Motor neuron (in vitro differentiated cells): Measurements from ENCODE around the gene HSPA1B. TPM values are rescaled to one million over a fixed set of nuclear protein-coding genes. Genes with fewer than 3 reads are reported as not detected.
"Not testable (repeated sequence)": the region's sequence is repeated elsewhere in the genome, so short reads cannot be mapped to it uniquely, and the experiment has no call there.

Experiments used
- ATAC-seq, 8 experiments: fragments of 200-7000 bp; cut with Tn5 transposase; replicated peaks in 6 of 8; 2 replicates each; pipeline ENCODE4 v1.8.0; 2021; ENCODE audit warnings: mild to moderate bottlenecking in 8 of 8, moderate library complexity in 8 of 8
- H3K27ac ChIP-seq, 2 donors: fragments of 250-450 bp; sonication (Bioruptor Pico); 2 replicates each; pipeline ENCODE4 v1.9.0; 2021; ENCODE audit warnings: antibody characterized with exemption in 2 of 2, mild to moderate bottlenecking in 2 of 2, moderate library complexity in 1 of 2
- H3K4me1 ChIP-seq, 2 donors: fragments of 250-450 bp; sonication (Bioruptor Pico); replicated peaks in 1 of 2; 2 replicates each; pipeline ENCODE4 v1.6.1; 2021; ENCODE audit warnings: antibody characterized with exemption in 2 of 2, mild to moderate bottlenecking in 2 of 2, moderate library complexity in 1 of 2
- H3K4me3 ChIP-seq, 5 donors: fragments of 250-450 bp; sonication (Bioruptor Pico); 2 replicates each; pipeline ENCODE4 v1.9.0; 2021; ENCODE audit warnings: antibody characterized with exemption in 5 of 5, mild to moderate bottlenecking in 5 of 5, moderate library complexity in 4 of 5
- WGBS, 10 experiments: fragments of 450-650 bp; shearing (Covaris generic); methylation state at CpG; one replicate each; pipeline ENCODE4 v1.0.0; 2022; 5-methylcytosine and 5-hydroxymethylcytosine counted together
- in situ Hi-C, 9 experiments: fragments of 400-800 bp; cut with MboI; loops; one replicate each; pipeline ENCODE4 v1.15.0; 2021; ENCODE audit warnings: low sequenced_read_pairs in 9 of 9, low pct_unique_long_range_greater_than_20kb in 2 of 9; ENCODE audit not compliant: unreplicated experiment in 9 of 9
- total RNA-seq, 8 experiments: library from RNA; unstranded; fragments of 300-600 nt; gene quantifications; 2 replicates each; pipeline versions ENCODE4 v1.2.3 to v1.2.4, GENCODE V29; 2022

The HSPA1B gene
- total RNA-seq, 8 experiments from 2014 or later = 68.6 to 489 (median 130) TPM

GRCh38 chr6:31836474-31837368 lies 9.2 kb downstream of the HSPA1B start:
- Histone ChIP-seq H3K4me1 (peaks cover 23 to 25% of the 10 kb centered on the region in 2 donors), H3K4me3 (peak overlapping the region; percentile 70 to 94 (median 78)), H3K27ac (peak overlapping the region in 1 of 2 donors; percentile 40)
- in situ Hi-C loops = loop anchor here in 1 of 9 experiments (25.0 kb wide), 1 partner anchor 174 kb away; the partner anchor contains the start of genes APOM, BAG6, C6orf47 and CSNK2B
- 0 to 55% (median 20%) methylated on average over 1 to 11 of the region's 12 CpGs; no CpG with 5 or more reads in 1 of the 10 experiments for WGBS, 10 experiments
- ATAC-seq = peak in 1 of 8 experiments; percentile 0

GRCh38 chr6:31837369-31838113 lies 10.0 kb downstream of the HSPA1B start:
- H3K4me3 ChIP-seq = peak overlapping the region in 1 of 5 donors; percentile 3
- no peak for ATAC-seq
- in situ Hi-C loops = loop anchor here in 1 of 9 experiments (25.0 kb wide), 1 partner anchor 175 kb away; the partner anchor contains the start of genes APOM, BAG6, C6orf47 and CSNK2B
- 0 to 80% (median 53%) methylated on average over 1 of the region's 1 CpG; no CpG with 5 or more reads in 6 of the 10 experiments for WGBS, 10 experiments
- H3K4me1 ChIP-seq = peaks cover 23 to 25% of the 10 kb centered on the region in 2 donors
- no peak overlapping the region for H3K27ac ChIP-seq

GRCh38 chr6:31838114-31838553 lies 10.6 kb downstream of the HSPA1B start:
- H3K4me3 ChIP-seq, ATAC-seq, H3K27ac ChIP-seq: not testable (repeated sequence)
- 62 to 100% (median 94%) methylated on average over 1 to 6 of the region's 9 CpGs; no CpG with 5 or more reads in 2 of the 10 experiments for whole genome bisulfite sequencing, 10 experiments
- in situ Hi-C loops = loop anchor here in 1 of 9 experiments (25.0 kb wide), 1 partner anchor 176 kb away; the partner anchor contains the start of genes APOM, BAG6, C6orf47 and CSNK2B
- peaks cover 23 to 25% of the 10 kb centered on the region in 2 donors for H3K4me1 ChIP-seq

- H3K4me1 ChIP-seq = peaks cover 20 to 25% of the 10 kb centered on the region in 2 donors
- in situ Hi-C loops = loop anchor here in 1 of 9 experiments (25.0 kb wide), 1 partner anchor 177 kb away; the partner anchor contains the start of genes APOM, BAG6, C6orf47 and CSNK2B
- no peak overlapping the region for H3K4me3 ChIP-seq
- ATAC-seq = no peak
- no peak overlapping the region for H3K27ac ChIP-seq
- WGBS, 10 experiments = 67 to 100% (median 100%) methylated on average over 1 of the region's 3 CpGs; no CpG with 5 or more reads in 5 of the 10 experiments
Measured at GRCh38 chr6:31838968-31839367, 11.4 kb downstream of the HSPA1B start.

- peaks cover 17 to 25% of the 10 kb centered on the region in 2 donors for H3K4me1 ChIP-seq
- WGBS, 10 experiments = 73 to 100% (median 90%) methylated on average over 1 to 8 of the region's 8 CpGs; no CpG with 5 or more reads in 1 of the 10 experiments
- ATAC-seq, H3K4me3 ChIP-seq, H3K27ac ChIP-seq: not testable (repeated sequence)
- in situ Hi-C loops = loop anchor here in 1 of 9 experiments (25.0 kb wide), 1 partner anchor 177 kb away; the partner anchor contains the start of genes APOM, BAG6, C6orf47 and CSNK2B
Measured at GRCh38 chr6:31839779-31840126, 12.2 kb downstream of the HSPA1B start.

DNA sequence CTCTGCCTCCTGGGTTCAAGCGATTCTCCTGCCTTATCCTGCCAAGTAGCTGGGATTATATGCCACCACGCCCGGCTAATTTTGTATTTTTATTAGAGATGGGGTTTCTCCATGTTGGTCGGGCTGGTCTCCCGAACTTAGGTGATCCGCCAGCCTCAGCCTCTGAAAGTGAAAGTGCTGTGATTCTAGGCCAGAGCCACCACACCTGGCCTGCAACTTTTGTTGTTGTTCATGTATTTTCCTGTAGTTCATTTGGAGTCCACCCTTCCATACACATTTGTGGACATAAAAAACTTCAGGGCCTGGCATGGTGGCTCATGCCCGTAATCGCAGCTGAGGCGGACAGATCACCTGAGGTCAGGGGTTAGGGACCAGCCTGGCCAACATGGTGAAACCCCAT lies 14.5 kb downstream of the HSPA1B start:
- no peak overlapping the region for H3K4me3 ChIP-seq
- in situ Hi-C loops = loop anchor here in 1 of 9 experiments (25.0 kb wide), 1 partner anchor 180 kb away; the partner anchor contains the start of genes APOM, BAG6, C6orf47 and CSNK2B
- no peak overlapping the region for H3K27ac ChIP-seq
- no peak for ATAC-seq
- H3K4me1 ChIP-seq = peaks cover 6 to 13% of the 10 kb centered on the region in 2 donors
- 80 to 100% (median 98%) methylated on average over 1 to 8 of the region's 9 CpGs; no CpG with 5 or more reads in 3 of the 10 experiments for WGBS, 10 experiments

DNA sequence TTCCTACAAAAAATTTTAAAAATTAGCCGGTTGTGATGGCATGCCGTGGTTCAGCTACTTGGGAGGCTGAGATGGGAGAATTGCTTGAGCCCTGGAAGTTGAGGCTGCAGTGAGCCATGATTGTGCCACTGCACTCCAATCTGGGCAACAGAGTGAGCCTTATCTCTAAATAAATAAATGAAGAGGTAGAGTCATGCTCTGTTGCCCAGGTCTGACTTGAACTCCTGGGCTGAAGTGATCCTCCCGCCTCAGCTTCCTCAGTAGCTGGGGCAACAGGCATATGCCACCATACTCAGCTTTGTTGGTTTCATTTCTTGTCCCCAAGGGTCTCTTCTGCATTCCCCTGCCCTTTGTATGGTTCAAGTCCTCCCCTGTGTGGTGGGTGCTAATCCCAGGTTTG lies 17.0 kb downstream of the HSPA1B start:
- ATAC-seq = peak in 1 of 8 experiments; percentile 6
- no peak overlapping the region for H3K4me3 ChIP-seq
- H3K4me1 ChIP-seq = no peaks in the 10 kb centered on the region
- H3K27ac ChIP-seq = no peak overlapping the region
- 70 to 100% (median 100%) methylated on average over 1 to 3 of the region's 3 CpGs; no CpG with 5 or more reads in 5 of the 10 experiments for WGBS, 10 experiments
- in situ Hi-C loops = loop anchor here in 1 of 9 experiments (25.0 kb wide), 1 partner anchor 182 kb away; the partner anchor contains the start of genes APOM, BAG6, C6orf47 and CSNK2B

DNA sequence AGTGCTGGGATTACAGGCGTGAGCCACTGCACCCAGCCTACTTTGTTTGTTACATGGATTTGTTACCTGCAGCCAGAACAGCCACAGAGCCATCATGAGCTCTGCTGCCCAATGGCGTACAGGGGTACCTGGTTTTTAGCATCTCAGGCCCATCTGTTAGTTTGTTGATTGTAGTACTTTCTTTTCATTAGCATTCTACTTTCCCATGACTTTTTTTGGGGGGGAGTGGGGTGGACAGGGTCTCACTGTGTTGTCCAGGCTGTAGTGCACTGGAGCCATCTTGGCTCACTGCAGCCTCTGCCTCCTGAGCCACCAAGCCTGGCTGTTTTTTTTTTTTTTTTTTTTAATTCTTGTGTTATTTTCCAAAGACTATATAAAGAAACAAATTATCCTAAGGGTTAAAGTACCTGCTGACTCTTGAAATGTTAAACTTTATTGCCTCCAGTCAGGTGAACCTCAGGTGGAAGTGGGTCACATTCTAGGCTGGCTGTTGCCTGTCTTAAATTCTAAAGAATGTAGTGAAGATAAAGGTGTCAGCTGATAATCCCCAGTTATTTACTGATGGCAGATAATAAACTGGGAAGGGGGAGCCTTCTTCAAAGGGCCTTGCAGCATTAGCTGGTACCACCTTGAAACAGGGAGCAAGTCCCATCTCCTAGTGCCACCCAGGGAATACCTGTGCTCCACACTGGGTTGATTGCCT lies 19.9 kb downstream of the HSPA1B start:
- H3K4me1 ChIP-seq = no peaks in the 10 kb centered on the region
- ATAC-seq = no peak
- in situ Hi-C loops = loop anchor here in 1 of 9 experiments (25.0 kb wide), 1 partner anchor 185 kb away; the partner anchor contains the start of genes APOM, BAG6, C6orf47 and CSNK2B
- no peak overlapping the region for H3K27ac ChIP-seq
- no peak overlapping the region for H3K4me3 ChIP-seq
- 88 to 100% (median 90%) methylated on average over 1 to 2 of the region's 2 CpGs; no CpG with 5 or more reads in 5 of the 10 experiments for WGBS, 10 experiments

DNA sequence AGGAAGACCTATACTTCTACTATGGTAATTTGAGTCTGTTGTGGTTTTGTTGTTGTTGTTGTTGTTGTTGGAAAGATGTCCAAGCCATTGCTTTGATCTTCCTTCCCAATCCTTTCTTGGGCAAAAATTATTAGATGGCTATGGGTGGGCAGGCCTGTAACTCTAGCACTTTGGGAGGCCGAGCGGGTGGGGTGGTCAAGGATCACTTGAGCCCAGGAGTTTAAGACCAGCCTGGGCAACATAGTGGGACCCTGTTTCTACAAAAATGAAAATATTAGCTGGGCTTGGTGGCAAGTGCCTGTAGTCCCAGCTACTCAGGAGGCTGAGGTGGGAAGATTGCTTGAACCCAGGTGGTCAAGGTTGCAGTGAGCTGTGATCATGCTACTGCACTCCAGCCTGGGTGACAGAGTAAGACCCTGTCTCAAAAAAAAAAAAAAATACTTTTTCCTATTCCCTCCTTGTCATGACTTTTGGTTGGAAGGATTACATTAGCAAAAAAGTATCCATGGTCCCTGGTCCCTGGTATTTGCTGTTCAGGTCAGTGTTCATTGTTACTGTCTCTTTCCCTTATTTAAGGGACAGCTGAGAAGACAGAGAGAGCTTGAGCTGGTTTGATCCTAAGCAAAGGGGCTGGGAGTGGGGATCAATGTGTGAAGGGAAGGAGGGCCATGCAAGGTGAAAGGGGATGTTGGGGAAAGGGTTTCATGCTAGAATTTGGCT lies 23.4 kb downstream of the HSPA1B start:
- WGBS, 10 experiments = 75 to 100% (median 100%) methylated on average over 1 to 2 of the region's 2 CpGs; no CpG with 5 or more reads in 5 of the 10 experiments
- no peak overlapping the region for H3K4me3 ChIP-seq
- H3K4me1 ChIP-seq = no peaks in the 10 kb centered on the region
- peak in 1 of 8 experiments; percentile 6 for ATAC-seq
- no peak overlapping the region for H3K27ac ChIP-seq
- in situ Hi-C loops = no loop called here

DNA sequence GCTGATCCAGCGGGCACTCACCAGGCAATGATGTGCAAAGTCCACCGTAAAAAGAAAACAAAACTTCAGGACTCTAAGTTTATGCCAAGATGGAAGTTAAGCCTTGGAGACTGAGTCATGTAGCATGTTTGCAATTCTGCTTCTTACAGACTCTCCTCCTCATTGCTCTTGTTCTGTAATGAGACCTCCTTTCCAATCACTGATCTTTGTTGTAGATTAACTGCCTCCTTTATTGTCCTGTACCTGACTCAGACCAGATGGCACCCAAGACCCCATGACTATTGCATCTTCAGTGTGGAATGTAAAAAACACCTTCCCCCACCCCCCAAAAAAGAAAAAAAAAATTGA lies 23.9 kb downstream of the HSPA1B start:
- WGBS, 10 experiments = 20 to 93% (median 56%) methylated on average over 1 to 2 of the region's 2 CpGs; no CpG with 5 or more reads in 2 of the 10 experiments
- no peak overlapping the region for H3K27ac ChIP-seq
- H3K4me1 ChIP-seq = no peaks in the 10 kb centered on the region
- peak in 6 of 8 experiments; percentile 7 to 50 (median 24) for ATAC-seq
- in situ Hi-C loops = no loop called here
- H3K4me3 ChIP-seq = no peak overlapping the region

- H3K4me3 ChIP-seq, H3K4me1 ChIP-seq, in situ Hi-C loops, H3K27ac ChIP-seq: not testable (repeated sequence)
- ATAC-seq = peak in 6 of 8 experiments; percentile 12 to 46 (median 32)
- 40 to 100% (median 80%) methylated on average over 1 to 11 of the region's 35 CpGs; no CpG with 5 or more reads in 5 of the 10 experiments for WGBS, 10 experiments
Measured at GRCh38 chr6:31851980-31852718, 24.6 kb downstream of the HSPA1B start.
